K562 (cell line): ENCODE measurements around the gene GRB10. TPM values are rescaled to one million over a fixed set of nuclear protein-coding genes. Genes with fewer than 3 reads are reported as not detected.
A peak's percentile ranks its signal among the peaks of the same experiment; 100 is the strongest.

Experiments used
- ARID2 ChIP-seq: fragments of 450-650 bp; IDR thresholded peaks from 2 replicates; pipeline ENCODE4 v1.6.1; 2017; ENCODE audit warnings: antibody characterized with exemption, mild to moderate bottlenecking
- FOSL1 ChIP-seq: fragments of 200-800 bp; sonication (Bioruptor generic); conservative IDR thresholded peaks from 2 replicates; pipeline ENCODE4 v1.6.1; 2016; ENCODE audit warnings: missing genetic modification characterization, missing compliant biosample characterization
- ZNF253 ChIP-seq: fragments of 250-450 bp; sonication (Bioruptor Pico); conservative IDR thresholded peaks from 2 replicates; pipeline ENCODE4 v1.6.1; 2021; ENCODE audit warnings: mild to moderate bottlenecking
- polyA plus RNA-seq, 8 experiments: library from polyadenylated mRNA; depleted of rRNA in 4 of 8; stranded (reverse) in 5 of 8; unstranded in 3 of 8; fragments of >200 nt; fragmentation: Nextera tagmentation in 2 of 8; fragmentation: Illumina TruSeq in 1 of 8; extraction: Ambion mirVana in 2 of 8; extraction: Trizol in 1 of 8; gene quantifications; 2 replicates each; pipeline versions ENCODE4 v1.2.1 to v1.2.3, GENCODE V29; 2011 to 2014; ENCODE audit warnings: inconsistent platforms in 1 of 8, missing spikeins in 1 of 8
- total RNA-seq, 7 experiments: library from RNA; depleted of rRNA in 6 of 7; stranded (reverse); fragments of >200 nt in 6 of 7; fragmentation: Illumina TruSeq in 2 of 7; extraction: Trizol in 2 of 7; gene quantifications; 2 replicates each; pipeline versions ENCODE4 v1.2.1 to v1.2.3, GENCODE V29; 2011 to 2021; ENCODE audit warnings: low replicate concordance in 1 of 7
- TF ChIP-seq, protein P1 (sequence below): fragments of 450-650 bp; IDR thresholded peaks from 2 replicates; pipeline ENCODE4 v1.6.1; 2016; ENCODE audit warnings: mild to moderate bottlenecking, moderate library complexity

The GRB10 gene
- total and polyA plus RNA-seq, 9 of the 15 experiments (the other 6 are each of a cell fraction or from before 2014, with no cell fraction given), result 8.9 to 88.5 (median 40.7) TPM

DNA sequence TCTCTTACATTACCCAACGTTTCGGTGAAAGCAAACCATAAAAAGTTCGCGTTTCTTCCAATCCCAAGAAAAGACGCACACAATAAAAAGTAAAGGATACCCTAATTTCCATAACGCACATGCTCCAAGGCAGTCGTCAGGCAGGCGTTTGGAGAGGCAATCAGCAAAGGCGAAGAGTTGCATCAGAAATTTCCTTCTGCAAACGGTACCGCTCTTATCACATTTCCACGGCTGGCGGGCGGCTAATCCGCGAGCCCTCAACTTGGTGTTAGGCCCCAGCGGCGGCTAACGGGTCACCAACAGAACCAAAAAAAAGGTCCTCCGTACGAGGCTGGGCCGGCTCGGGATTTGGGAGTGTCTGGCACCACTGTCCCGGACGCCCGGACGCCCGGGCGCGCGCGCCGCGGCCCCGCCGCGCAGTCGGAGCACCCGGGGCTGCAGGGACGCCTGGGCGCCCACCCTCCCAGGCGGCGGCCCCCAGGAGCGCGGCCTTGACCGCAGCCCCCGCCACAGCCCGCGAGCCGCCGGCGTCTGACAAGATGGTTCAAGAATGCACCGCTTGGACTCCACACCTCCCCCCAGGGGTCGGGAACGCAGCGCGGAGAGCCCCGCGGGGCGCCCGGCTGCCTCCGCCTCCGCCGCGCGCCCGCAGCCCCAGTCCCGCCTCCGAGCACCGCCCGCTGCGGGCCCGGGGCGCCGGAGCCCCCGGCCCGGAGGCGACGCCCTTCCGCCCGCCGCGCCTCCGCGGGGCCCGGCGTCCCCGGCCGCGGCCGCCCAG lies 9.8 kb upstream of the GRB10 start (continued):
- TF ChIP-seq, protein P1, sequence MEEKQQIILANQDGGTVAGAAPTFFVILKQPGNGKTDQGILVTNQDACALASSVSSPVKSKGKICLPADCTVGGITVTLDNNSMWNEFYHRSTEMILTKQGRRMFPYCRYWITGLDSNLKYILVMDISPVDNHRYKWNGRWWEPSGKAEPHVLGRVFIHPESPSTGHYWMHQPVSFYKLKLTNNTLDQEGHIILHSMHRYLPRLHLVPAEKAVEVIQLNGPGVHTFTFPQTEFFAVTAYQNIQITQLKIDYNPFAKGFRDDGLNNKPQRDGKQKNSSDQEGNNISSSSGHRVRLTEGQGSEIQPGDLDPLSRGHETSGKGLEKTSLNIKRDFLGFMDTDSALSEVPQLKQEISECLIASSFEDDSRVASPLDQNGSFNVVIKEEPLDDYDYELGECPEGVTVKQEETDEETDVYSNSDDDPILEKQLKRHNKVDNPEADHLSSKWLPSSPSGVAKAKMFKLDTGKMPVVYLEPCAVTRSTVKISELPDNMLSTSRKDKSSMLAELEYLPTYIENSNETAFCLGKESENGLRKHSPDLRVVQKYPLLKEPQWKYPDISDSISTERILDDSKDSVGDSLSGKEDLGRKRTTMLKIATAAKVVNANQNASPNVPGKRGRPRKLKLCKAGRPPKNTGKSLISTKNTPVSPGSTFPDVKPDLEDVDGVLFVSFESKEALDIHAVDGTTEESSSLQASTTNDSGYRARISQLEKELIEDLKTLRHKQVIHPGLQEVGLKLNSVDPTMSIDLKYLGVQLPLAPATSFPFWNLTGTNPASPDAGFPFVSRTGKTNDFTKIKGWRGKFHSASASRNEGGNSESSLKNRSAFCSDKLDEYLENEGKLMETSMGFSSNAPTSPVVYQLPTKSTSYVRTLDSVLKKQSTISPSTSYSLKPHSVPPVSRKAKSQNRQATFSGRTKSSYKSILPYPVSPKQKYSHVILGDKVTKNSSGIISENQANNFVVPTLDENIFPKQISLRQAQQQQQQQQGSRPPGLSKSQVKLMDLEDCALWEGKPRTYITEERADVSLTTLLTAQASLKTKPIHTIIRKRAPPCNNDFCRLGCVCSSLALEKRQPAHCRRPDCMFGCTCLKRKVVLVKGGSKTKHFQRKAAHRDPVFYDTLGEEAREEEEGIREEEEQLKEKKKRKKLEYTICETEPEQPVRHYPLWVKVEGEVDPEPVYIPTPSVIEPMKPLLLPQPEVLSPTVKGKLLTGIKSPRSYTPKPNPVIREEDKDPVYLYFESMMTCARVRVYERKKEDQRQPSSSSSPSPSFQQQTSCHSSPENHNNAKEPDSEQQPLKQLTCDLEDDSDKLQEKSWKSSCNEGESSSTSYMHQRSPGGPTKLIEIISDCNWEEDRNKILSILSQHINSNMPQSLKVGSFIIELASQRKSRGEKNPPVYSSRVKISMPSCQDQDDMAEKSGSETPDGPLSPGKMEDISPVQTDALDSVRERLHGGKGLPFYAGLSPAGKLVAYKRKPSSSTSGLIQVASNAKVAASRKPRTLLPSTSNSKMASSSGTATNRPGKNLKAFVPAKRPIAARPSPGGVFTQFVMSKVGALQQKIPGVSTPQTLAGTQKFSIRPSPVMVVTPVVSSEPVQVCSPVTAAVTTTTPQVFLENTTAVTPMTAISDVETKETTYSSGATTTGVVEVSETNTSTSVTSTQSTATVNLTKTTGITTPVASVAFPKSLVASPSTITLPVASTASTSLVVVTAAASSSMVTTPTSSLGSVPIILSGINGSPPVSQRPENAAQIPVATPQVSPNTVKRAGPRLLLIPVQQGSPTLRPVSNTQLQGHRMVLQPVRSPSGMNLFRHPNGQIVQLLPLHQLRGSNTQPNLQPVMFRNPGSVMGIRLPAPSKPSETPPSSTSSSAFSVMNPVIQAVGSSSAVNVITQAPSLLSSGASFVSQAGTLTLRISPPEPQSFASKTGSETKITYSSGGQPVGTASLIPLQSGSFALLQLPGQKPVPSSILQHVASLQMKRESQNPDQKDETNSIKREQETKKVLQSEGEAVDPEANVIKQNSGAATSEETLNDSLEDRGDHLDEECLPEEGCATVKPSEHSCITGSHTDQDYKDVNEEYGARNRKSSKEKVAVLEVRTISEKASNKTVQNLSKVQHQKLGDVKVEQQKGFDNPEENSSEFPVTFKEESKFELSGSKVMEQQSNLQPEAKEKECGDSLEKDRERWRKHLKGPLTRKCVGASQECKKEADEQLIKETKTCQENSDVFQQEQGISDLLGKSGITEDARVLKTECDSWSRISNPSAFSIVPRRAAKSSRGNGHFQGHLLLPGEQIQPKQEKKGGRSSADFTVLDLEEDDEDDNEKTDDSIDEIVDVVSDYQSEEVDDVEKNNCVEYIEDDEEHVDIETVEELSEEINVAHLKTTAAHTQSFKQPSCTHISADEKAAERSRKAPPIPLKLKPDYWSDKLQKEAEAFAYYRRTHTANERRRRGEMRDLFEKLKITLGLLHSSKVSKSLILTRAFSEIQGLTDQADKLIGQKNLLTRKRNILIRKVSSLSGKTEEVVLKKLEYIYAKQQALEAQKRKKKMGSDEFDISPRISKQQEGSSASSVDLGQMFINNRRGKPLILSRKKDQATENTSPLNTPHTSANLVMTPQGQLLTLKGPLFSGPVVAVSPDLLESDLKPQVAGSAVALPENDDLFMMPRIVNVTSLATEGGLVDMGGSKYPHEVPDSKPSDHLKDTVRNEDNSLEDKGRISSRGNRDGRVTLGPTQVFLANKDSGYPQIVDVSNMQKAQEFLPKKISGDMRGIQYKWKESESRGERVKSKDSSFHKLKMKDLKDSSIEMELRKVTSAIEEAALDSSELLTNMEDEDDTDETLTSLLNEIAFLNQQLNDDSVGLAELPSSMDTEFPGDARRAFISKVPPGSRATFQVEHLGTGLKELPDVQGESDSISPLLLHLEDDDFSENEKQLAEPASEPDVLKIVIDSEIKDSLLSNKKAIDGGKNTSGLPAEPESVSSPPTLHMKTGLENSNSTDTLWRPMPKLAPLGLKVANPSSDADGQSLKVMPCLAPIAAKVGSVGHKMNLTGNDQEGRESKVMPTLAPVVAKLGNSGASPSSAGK, result peak; percentile 74
- no peak for TF ChIP-seq ZNF253 (CRISPR knock-in tag)
- TF ChIP-seq FOSL1 (tag), result 0 out of 2 replicates have a peak, but pooled peaks have one; percentile 11
- no peak for TF ChIP-seq ARID2
